Activated CD8-positive, alpha-beta T cell treated with anti-CD3 and anti-CD28 coated beads for 36 hours (primary cell): ENCODE measurements around the gene CARTPT. TPM values are rescaled to one million over a fixed set of nuclear protein-coding genes. Genes with fewer than 3 reads are reported as not detected.

ENCODE experiments used
- ATAC-seq: fragments of 200-7000 bp; cut with Tn5 transposase; one replicate; pipeline ENCODE4 v1.10.0; 2021; ENCODE audit warnings: mild to moderate bottlenecking, moderate library complexity
- CTCF ChIA-PET: fragments of 350-600 bp; sonication (Branson Sonifier 250); formaldehyde crosslinking; loops from one replicate; lab custom pipeline; 2021; ENCODE audit warnings: antibody characterized with exemption; lab: Charles Lee
- POLR2A ChIA-PET: fragments of 350-600 bp; sonication (Branson Sonifier 250); formaldehyde crosslinking; loops from one replicate; lab custom pipeline; 2021; ENCODE audit warnings: antibody characterized with exemption; lab: Charles Lee
- DNase-seq: peaks from one replicate; pipeline ENCODE4 v3.0.0-alpha.2; 2020
- H3K27ac Mint-ChIP-seq: one replicate; pipeline ENCODE4 v1.8.0; 2021; ENCODE audit warnings: mild to moderate bottlenecking, mixed read lengths
- H3K27me3 Mint-ChIP-seq: one replicate; pipeline ENCODE4 v1.8.0; 2021; ENCODE audit warnings: mixed read lengths
- H3K36me3 Mint-ChIP-seq: one replicate; pipeline ENCODE4 v1.8.0; 2021; ENCODE audit warnings: low read depth, mixed read lengths
- H3K4me1 Mint-ChIP-seq: one replicate; pipeline ENCODE4 v1.8.0; 2021; ENCODE audit warnings: low read depth, mixed read lengths
- H3K4me3 Mint-ChIP-seq: one replicate; pipeline ENCODE4 v1.8.0; 2021; ENCODE audit warnings: mild to moderate bottlenecking, moderate library complexity, mixed read lengths
- H3K9me3 Mint-ChIP-seq: one replicate; pipeline ENCODE4 v1.8.0; 2021; ENCODE audit warnings: mixed read lengths
- CTCF ChIP-seq: fragments of 200-600 bp; IDR thresholded peaks from one replicate; pipeline ENCODE4 v1.8.0; 2022; ENCODE audit warnings: antibody characterized with exemption, mild to moderate bottlenecking
- intact Hi-C: fragments of 100-400 bp; cut with micrococcal nuclease; formaldehyde crosslinking; loops from one replicate; pipeline ENCODE4 v1.10.0; 2022
- total RNA-seq, 2 experiments: library from RNA; stranded (reverse); gene quantifications; one replicate each; pipeline ENCODE4 v1.2.3, GENCODE V29; 2021

Gene CARTPT
- not detected for total RNA-seq

- POLR2A ChIA-PET: no interaction called here
These were observed at the start of gene CARTPT for GRCh38 chr5:71719063-71719964. Gene CARTPT (plus strand): TSS chr5:71719275. CDS start chr5:71719294, 19 bp downstream.

GRCh38 chr5:71677977-71678376, 41.1 kb upstream of the CARTPT start:
- ATAC-seq (no peak), DNase-seq (no peak)
- CTCF ChIA-PET: no interaction called here
- Mint-ChIP-seq H3K9me3 (no peaks in the 10 kb centered on the region), H3K4me3 (no peak overlapping the region), H3K27me3 (peaks cover 34% of the 10 kb centered on the region), H3K27ac (no peak overlapping the region), H3K36me3 (no peaks in the 10 kb centered on the region), H3K4me1 (no peaks in the 10 kb centered on the region)
- intact Hi-C loops: no loop called here
- POLR2A ChIA-PET: no interaction called here
- no peak for TF ChIP-seq CTCF

More at GRCh38 chr5:71719063-71719964, at the start of gene CARTPT:
- Mint-ChIP-seq H3K27me3 (peaks cover 51% of the 10 kb centered on the region), H3K4me3 (no peak within 1 kb of the TSS), H3K9me3 (no peaks in the 10 kb centered on the region), H3K27ac (no peak within 1 kb of the TSS), H3K4me1 (no peaks in the 10 kb centered on the region), H3K36me3 (no peaks in the 10 kb centered on the region)
- CTCF ChIA-PET: interaction anchor here (1.1 kb wide), 1 partner anchor 21 kb away, joined by 3 read pairs; no protein-coding TSS in a partner anchor
- ATAC-seq (no peak), DNase-seq (peak; percentile 3)
- intact Hi-C loops: no loop called here
- no peak for TF ChIP-seq CTCF

GRCh38 chr5:71679714-71680113, 39.4 kb upstream of the CARTPT start:
- ChIA-PET CTCF (interaction anchor here (1.4 kb wide), 1 partner anchor 9 kb away, joined by 4 read pairs; no protein-coding TSS in a partner anchor), POLR2A (no interaction called here)
- no peaks in the 10 kb centered on the region for H3K36me3 Mint-ChIP-seq
- DNase-seq: no peak
- TF ChIP-seq CTCF: no peak
- ATAC-seq: no peak
- H3K4me3 Mint-ChIP-seq: no peak overlapping the region
- peaks cover 38% of the 10 kb centered on the region for H3K27me3 Mint-ChIP-seq
- H3K4me1 Mint-ChIP-seq: no peaks in the 10 kb centered on the region
- H3K27ac Mint-ChIP-seq: no peak overlapping the region
- H3K9me3 Mint-ChIP-seq: no peaks in the 10 kb centered on the region
- intact Hi-C loops: no loop called here

- no peaks in the 10 kb centered on the region for H3K36me3 Mint-ChIP-seq
- H3K4me3 Mint-ChIP-seq: no peak overlapping the region
- no peak overlapping the region for H3K27ac Mint-ChIP-seq
- H3K9me3 Mint-ChIP-seq: peaks cover 5% of the 10 kb centered on the region
- POLR2A ChIA-PET: no interaction called here
- DNase-seq (no peak), ATAC-seq (no peak)
- peaks cover 46% of the 10 kb centered on the region for H3K27me3 Mint-ChIP-seq
- H3K4me1 Mint-ChIP-seq: no peaks in the 10 kb centered on the region
- CTCF ChIA-PET: no interaction called here
- no peak for TF ChIP-seq CTCF
- intact Hi-C loops: no loop called here
These were observed 38.6 kb upstream of the CARTPT start for GRCh38 chr5:71680510-71680909.

GRCh38 chr5:71681296-71681695, 37.8 kb upstream of the CARTPT start:
- peaks cover 50% of the 10 kb centered on the region for H3K27me3 Mint-ChIP-seq
- intact Hi-C loops: no loop called here
- ChIA-PET CTCF (no interaction called here), POLR2A (no interaction called here)
- peaks cover 7% of the 10 kb centered on the region for H3K9me3 Mint-ChIP-seq
- ATAC-seq: no peak
- DNase-seq: no peak
- no peaks in the 10 kb centered on the region for H3K4me1 Mint-ChIP-seq
- H3K4me3 Mint-ChIP-seq: no peak overlapping the region
- no peaks in the 10 kb centered on the region for H3K36me3 Mint-ChIP-seq
- H3K27ac Mint-ChIP-seq: no peak overlapping the region
- no peak for TF ChIP-seq CTCF
